EH (cell line): ENCODE measurements around the gene RCAN2.
"Not testable (repeated sequence)": the region's sequence is repeated elsewhere in the genome, so short reads cannot be mapped to it uniquely, and the experiment has no call there.

Experiments
- DNase-seq: peaks from one replicate; pipeline ENCODE4 v3.0.0-alpha.2; 2015; ENCODE audit warnings: low read depth

Gene RCAN2

DNA sequence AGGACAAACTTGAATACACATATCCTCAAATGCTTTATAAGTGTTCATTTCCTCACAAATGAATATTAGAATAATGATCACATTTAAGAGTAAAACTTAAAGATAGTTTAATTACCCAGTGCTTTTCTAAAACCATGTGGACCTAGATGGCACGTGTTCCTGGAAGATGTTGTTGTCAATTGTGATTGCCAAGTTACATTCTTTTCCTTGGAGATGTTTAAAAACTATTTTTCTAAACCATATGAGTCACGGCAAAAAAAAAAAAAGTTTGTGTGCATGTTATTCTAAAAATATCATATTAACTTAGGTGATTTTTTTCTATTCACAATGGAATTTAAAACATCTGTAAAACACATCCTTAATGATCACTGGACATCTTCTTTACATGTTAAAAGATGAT, 51.1 kb downstream of the RCAN2 start:
- peak; percentile 52 for DNase-seq

- DNase-seq, result no peak
Observed at GRCh38 chr6:46438245-46438644, 53.0 kb downstream of the RCAN2 start.

DNA sequence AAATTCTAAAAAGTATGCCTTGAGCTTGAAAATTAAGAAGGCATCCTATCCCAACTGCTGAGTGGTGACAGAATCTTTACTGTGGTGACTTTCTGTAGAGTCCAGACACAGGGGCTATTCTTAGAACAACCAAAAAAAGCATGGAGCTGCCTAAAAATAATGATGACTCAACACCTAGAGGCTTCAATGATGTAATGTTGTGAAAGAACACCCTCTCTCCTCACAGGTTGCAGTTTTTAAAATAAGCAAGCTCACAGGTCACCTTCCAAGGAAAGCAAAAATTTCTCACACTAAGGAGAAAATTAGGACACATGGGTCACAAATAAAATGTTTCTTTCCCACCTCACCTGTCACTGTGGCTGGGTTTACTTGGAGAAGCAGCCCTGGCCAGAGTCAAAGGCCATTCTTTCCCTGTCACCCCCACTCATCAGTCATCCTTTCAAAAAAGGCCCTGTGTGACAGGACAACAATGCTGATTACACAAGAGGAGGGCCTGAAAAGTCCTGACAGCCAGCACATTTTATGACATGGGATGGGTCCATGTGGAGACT, 53.5 kb downstream of the RCAN2 start:
- DNase-seq, result peak; percentile 56

DNA sequence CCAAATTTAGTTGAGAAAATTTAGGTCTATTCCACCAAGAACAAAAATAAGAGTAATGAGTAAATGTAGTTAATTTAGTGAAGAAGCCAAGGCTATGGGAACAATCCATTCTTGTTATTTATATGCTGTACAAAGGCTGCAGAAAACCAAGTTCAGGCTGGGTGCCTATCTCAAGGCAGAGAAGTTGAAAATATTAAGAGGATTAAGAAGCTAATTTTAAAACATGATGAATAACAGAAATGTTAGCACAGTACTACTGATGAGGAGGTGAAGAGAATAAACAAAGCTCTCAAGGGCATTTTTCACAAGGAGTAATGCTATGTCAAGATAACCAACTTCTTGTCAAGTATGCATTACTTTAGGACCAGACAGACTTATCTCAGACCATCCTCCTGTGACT, 68.6 kb downstream of the RCAN2 start:
- no peak for DNase-seq

DNA sequence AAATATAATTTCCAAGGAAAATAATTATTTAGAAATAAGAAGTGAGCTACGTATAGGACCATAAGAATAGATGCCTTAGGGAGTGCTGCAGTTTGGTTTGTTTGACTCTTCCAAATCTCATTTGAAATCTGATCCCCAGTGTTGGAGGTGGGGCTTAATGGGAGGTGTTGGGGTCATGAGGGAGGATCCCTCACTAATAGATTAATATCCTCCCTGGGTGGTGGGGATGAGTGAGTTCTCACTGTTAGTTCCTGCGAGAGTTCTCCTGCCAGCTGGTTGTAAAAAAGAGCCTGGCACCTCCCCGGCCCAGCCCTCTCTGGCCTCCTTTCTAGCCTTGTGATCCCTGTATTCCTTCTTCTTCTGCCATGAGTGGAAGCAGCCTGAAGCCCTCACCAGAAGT, 69.3 kb downstream of the RCAN2 start:
- no peak for DNase-seq

DNA sequence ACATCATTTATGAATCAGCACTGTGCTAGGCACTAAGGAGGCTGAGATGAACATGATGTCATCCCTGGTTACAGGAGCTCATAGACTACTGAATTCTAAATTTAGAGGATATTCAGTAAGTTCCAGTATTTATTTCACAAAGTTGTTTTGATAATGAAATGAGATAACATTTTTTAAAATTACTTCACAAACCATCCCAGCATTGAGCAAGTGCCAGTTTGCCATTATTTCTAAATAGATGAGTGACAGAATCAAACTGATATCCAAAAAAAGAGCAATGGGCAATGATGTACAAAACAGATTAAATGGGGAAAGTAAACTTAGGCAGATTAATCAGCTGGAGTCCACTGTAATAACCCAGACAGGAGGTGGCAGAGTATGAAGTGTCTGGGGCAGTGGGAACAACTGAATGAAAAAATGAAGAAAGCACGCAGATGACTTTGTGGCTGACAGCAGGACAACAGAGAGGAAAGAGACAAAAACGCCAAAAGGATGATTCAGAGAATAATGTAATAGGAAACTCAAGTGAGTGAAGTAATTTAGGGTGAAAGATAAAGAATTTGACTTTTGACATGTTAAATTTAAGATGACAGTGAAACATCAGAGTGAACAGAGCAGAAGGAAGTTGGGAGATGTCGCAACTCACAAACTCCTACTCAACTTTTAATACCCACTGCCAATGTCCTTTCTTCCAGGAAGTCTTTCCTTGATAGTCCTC, 70.2 kb downstream of the RCAN2 start:
- DNase-seq, result peak; percentile 12

- peak; percentile 63 for DNase-seq
Observed at GRCh38 chr6:46419576-46420002, 71.7 kb downstream of the RCAN2 start.

DNA sequence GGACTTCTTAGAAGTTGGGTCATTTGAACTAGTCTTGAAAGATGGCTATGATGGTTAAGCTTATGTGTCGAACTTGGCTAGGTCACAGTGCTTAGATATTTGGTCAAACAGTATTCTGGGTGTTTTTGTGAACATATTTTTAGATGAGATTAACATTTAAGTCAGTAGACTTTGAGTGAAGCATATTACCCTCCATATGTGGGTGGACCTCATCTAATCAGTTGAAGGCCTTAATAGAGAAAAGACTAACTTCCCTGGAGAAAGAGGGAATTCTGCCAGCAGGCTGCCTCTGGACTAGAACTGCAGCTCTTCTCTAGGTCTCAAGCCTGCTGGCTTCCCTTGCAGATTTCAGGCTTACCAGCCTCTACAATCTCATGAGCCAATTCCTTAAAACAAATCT, 76.9 kb downstream of the RCAN2 start:
- DNase-seq, result no peak

GRCh38 chr6:46412662-46413061, 78.6 kb downstream of the RCAN2 start:
- no peak for DNase-seq

GRCh38 chr6:46411456-46412197, 79.6 kb downstream of the RCAN2 start:
- DNase-seq, result no peak

DNA sequence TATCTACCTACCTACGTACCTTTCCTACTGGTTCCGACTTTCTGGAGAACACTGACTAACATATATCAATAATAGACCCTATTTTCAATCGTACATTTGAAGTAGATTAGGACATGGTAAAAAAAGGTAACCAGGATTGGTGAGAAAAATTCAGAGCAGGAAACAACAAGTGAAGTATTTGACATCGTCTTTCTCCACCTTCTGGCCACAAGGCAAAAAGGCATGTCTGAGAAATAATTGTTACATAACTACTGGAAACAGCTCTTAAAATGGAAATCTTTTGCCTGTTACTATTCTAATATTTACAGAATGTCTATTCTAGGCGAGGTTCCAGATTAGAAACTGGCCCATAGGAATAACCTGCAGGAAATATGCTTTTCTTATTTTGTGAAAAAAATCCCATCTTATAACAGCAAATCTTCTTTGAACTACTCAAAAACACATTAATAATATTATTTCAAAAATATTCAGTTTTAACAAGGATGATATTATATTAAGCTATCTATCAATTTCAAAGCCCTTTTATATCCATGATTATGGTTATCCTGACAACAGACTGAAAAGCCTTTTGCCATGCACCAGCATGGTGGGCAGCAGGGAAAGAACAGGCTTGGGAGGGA, 80.8 kb downstream of the RCAN2 start:
- DNase-seq, result peak; percentile 19

GRCh38 chr6:46407776-46408530, 83.3 kb downstream of the RCAN2 start:
- DNase-seq, result no peak

GRCh38 chr6:46407246-46407645, 84.0 kb downstream of the RCAN2 start:
- no peak for DNase-seq

- DNase-seq, result not testable (repeated sequence)
Observed at GRCh38 chr6:46405620-46406180, 85.5 kb downstream of the RCAN2 start.

GRCh38 chr6:46400898-46401297, 90.4 kb downstream of the RCAN2 start:
- no peak for DNase-seq

DNA sequence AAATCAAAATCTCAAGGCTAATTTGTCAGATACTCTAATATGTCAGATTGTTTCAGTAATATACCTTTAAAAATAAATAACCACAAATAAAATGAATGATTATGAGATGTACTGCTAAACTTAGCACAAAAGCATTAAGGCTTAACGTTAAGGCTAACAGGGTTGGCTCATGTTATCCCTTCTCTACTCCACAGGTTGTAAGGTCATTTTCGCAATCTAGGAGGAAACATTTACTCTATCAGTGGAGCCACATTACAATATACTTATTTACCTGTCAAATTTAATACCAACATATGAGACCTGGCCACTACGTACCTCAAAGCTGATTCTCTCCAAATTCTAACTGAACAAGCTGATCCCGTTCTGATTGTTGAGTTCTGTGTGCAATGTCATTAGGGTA, 95.7 kb downstream of the RCAN2 start:
- DNase-seq, result no peak

GRCh38 chr6:46393940-46394337, 97.3 kb downstream of the RCAN2 start:
- DNase-seq, result no peak

DNA sequence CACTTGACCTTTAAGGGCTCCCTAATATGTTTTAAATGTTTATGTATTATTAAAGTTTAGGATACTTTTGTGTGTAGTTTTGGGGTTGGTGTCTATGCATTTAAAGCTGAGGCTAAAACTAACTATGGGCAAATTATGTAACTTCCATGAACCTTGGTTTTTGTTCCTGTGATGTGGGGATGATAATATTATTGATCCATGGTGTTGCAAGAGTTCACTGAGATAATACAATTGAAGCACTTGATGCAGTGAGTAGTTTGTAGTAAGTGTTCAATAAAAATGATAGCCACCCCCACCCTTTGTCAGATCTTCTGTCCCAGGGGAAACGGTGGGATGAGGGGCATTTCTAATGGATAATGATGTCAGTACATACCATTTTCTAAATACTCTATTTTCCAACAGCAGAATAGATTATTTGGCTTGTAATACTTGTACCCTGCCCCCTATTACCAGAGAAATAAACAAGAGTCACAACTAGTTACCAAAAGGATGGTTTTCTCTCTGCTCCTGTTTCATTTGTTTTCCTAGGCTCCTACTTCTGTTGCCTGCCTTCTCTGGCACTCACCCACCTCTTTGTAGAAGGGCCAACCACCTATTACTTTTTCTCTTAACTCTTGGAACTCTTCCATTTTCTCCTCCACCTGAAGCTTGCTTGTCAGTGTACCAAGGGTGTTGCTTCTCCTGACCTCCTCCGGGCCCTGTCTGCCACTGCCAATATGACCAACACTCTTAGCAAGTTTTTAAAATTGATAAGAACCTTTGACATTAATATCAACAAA, 97.9 kb downstream of the RCAN2 start:
- no peak for DNase-seq

DNA sequence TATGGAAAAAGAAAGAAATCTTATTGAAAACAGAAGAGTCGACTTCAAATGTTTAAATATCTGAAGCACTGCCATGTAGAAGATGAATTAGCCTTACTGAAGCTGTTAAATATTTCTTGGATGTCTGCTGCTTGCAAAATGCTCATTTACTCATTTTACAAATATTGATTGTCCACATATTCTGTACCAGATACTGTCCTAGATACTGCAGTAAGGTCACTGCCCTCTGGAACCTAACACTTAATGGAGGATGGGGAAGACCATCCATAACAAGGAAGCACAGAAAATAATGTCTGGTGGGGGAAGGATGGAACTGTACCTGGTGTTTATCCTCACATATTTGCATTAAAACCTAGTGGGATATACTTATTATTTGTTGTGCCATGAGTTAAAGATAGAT, 99.0 kb downstream of the RCAN2 start:
- DNase-seq, result no peak

DNA sequence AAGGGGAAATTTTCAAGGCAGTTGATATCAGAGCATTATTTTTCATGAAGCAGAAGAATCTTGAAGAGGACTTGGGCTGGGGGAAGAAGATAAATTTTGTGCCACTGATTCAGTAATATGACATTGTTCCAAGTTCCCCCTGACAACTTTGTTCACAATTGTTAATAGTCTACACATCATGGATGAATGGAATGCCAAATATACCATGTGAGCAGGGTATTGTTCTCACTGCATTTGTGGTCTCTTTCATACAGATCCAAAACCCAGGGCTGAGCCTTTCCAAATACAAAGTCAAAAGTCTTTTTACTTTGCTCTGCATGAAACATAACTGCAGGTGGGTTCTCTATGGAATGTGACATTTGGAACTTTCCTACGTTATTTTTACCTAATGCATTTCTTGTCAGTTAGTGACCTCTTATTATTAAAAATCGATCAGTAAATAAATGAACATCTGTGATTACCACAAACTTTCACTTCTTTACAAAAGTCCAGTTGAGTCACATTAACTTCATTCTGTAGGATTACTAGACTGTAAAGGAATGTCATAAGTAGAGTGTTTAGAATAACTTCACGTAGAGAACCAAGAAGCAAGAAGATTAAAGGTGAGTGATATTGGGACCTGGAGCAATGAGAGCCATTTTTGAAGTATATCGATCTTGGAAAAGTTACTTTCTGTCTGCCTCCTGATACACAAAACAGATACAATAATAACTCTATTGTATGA, 100.9 kb downstream of the RCAN2 start:
- DNase-seq, result no peak
